LoVo (cell line): ENCODE results near the gene PKMYT1.

Experiments used
- DNase-seq: peaks from one replicate; pipeline ENCODE4 v3.0.0-alpha.2; 2016; ENCODE audit warnings: low spot score

Gene PKMYT1

GRCh38 chr16:2996298-2996697 is 16.1 kb upstream of the PKMYT1 start:
- DNase-seq: no peak

GRCh38 chr16:2992383-2993081 is 12.3 kb upstream of the PKMYT1 start:
- DNase-seq: no peak

GRCh38 chr16:2991566-2992261 is 11.5 kb upstream of the PKMYT1 start:
- no peak for DNase-seq

GRCh38 chr16:2990891-2991290 is 10.6 kb upstream of the PKMYT1 start:
- no peak for DNase-seq

GRCh38 chr16:2988590-2989099 is 8.4 kb upstream of the PKMYT1 start:
- DNase-seq: no peak

- no peak for DNase-seq
Measured at GRCh38 chr16:2987833-2988232, 7.6 kb upstream of the PKMYT1 start.

GRCh38 chr16:2987286-2987685 is 7.0 kb upstream of the PKMYT1 start:
- DNase-seq: no peak

- DNase-seq: no peak
Measured at GRCh38 chr16:2986623-2987188, 6.5 kb upstream of the PKMYT1 start.

GRCh38 chr16:2985893-2986355 is 5.7 kb upstream of the PKMYT1 start:
- no peak for DNase-seq

GRCh38 chr16:2985462-2985861 is 5.2 kb upstream of the PKMYT1 start:
- DNase-seq: no peak

- DNase-seq: peak; percentile 86
Measured at GRCh38 chr16:2983706-2984136, 3.5 kb upstream of the PKMYT1 start.

- no peak for DNase-seq
Measured at GRCh38 chr16:2982402-2982801, 2.2 kb upstream of the PKMYT1 start.

- no peak for DNase-seq
Measured at GRCh38 chr16:2981899-2982250, 1.6 kb upstream of the PKMYT1 start.

- DNase-seq: no peak
Measured at GRCh38 chr16:2981177-2981898, 1.1 kb upstream of the PKMYT1 start.

GRCh38 chr16:2979669-2980226 is 498 bp downstream of the PKMYT1 start:
- DNase-seq: no peak

- no peak for DNase-seq
Measured at GRCh38 chr16:2977440-2977839, 2.8 kb downstream of the PKMYT1 start.

GRCh38 chr16:2976673-2977072 is 3.6 kb downstream of the PKMYT1 start:
- DNase-seq: no peak

- DNase-seq: no peak
Measured at GRCh38 chr16:2976201-2976600, 4.0 kb downstream of the PKMYT1 start.

- DNase-seq: no peak
Measured at GRCh38 chr16:2975161-2975795, 5.0 kb downstream of the PKMYT1 start.

- no peak for DNase-seq
Measured at GRCh38 chr16:2974319-2975056, 5.8 kb downstream of the PKMYT1 start.
